ENCODE measurements around the gene SEPTIN10.

- TF ChIP-seq CTCF (IDR thresholded peaks at IDR 0.05) (no peak), POLR2A (IDR thresholded peaks at IDR 0.05) (no peak), POLR2AphosphoS5 (IDR thresholded peaks at IDR 0.05) (no peak), EP300 (IDR thresholded peaks at IDR 0.05; ENCODE audit: low read depth) (no peak)
Measured at GRCh38 chr2:109575373-109575772, 38.4 kb downstream of the SEPTIN10 start.
